BJ (cell line): ENCODE results near the gene ZNF559. TPM values are rescaled to one million over a fixed set of nuclear protein-coding genes. Genes with fewer than 3 reads are reported as not detected.

Experiments used
- CTCF ChIA-PET: fragments of 350-600 bp; formaldehyde crosslinking; extraction: SDS; loops from one replicate; lab custom pipeline; 2021; ENCODE audit warnings: antibody characterized with exemption, inconsistent platforms; lab: Yijun Ruan, JAX
- POLR2A ChIA-PET: fragments of 300-600 bp; sonication (Branson Sonifier 250); formaldehyde crosslinking; extraction: SDS; loops from one replicate; lab custom pipeline; 2021; ENCODE audit warnings: antibody characterized with exemption; lab: Charles Lee
- DNase-seq: peaks from one replicate; pipeline ENCODE4 v3.0.0-alpha.2; 2011; ENCODE audit warnings: low read depth
- H3K27me3 ChIP-seq: 2 replicates; pipeline ENCODE4 v1.6.0; 2011; ENCODE audit warnings: low read length; ENCODE audit not compliant: control insufficient read depth, insufficient read depth
- H3K36me3 ChIP-seq: 2 replicates; pipeline ENCODE4 v1.5.1; 2011; ENCODE audit warnings: low read length; ENCODE audit not compliant: control insufficient read depth, insufficient read depth
- H3K4me3 ChIP-seq: 2 replicates; pipeline ENCODE4 v1.5.1; 2011; ENCODE audit warnings: low read depth, mild to moderate bottlenecking, control low read depth, low read length
- polyA plus RNA-seq: library from polyadenylated mRNA; depleted of rRNA; stranded (reverse); fragments of >200 nt; gene quantifications from 2 replicates; pipeline ENCODE4 v1.2.3, GENCODE V29; 2011
- TF ChIP-seq, protein P1 (sequence below): IDR thresholded peaks from 2 replicates; pipeline ENCODE4 v1.5.1; 2011; ENCODE audit warnings: low read depth, mild to moderate bottlenecking, control low read depth, inconsistent platforms, low read length, moderate library complexity; ENCODE audit not compliant: insufficient read depth

Gene ZNF559
- polyA plus RNA-seq, 1 experiment, result 8.2 TPM

DNA sequence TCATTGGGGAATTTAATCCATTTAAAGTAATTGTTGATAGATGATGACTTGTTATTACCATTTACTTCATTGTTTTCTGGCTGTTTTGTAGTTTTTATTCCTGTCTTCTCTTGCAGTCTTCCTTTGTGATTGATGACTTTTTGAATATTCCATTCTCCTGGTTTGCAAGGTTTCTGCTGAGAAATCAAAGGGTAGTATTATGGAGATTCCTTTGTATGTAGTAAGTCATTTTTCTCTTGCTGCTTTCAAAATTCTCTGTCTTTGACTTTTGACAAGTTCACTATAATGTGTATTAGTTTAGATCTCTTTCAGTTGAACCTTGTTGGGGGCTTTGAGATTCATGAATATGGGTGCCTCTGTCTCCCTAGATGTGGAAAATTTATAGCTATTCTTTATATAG, 6.0 kb downstream of the ZNF559 start:
- no peaks in the 10 kb centered on the region for H3K27me3 ChIP-seq
- ChIA-PET CTCF (interaction anchor here (2.0 kb wide), 1 partner anchor 17 kb away, joined by 5 read pairs; no protein-coding TSS in a partner anchor), POLR2A (no interaction called here)
- TF ChIP-seq, protein P1, sequence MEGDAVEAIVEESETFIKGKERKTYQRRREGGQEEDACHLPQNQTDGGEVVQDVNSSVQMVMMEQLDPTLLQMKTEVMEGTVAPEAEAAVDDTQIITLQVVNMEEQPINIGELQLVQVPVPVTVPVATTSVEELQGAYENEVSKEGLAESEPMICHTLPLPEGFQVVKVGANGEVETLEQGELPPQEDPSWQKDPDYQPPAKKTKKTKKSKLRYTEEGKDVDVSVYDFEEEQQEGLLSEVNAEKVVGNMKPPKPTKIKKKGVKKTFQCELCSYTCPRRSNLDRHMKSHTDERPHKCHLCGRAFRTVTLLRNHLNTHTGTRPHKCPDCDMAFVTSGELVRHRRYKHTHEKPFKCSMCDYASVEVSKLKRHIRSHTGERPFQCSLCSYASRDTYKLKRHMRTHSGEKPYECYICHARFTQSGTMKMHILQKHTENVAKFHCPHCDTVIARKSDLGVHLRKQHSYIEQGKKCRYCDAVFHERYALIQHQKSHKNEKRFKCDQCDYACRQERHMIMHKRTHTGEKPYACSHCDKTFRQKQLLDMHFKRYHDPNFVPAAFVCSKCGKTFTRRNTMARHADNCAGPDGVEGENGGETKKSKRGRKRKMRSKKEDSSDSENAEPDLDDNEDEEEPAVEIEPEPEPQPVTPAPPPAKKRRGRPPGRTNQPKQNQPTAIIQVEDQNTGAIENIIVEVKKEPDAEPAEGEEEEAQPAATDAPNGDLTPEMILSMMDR, result no peak
- H3K36me3 ChIP-seq, result peaks cover 3% of the 10 kb centered on the region; the same call in 1 of the 2 replicates
- no peak for DNase-seq
- no peak overlapping the region for H3K4me3 ChIP-seq

DNA sequence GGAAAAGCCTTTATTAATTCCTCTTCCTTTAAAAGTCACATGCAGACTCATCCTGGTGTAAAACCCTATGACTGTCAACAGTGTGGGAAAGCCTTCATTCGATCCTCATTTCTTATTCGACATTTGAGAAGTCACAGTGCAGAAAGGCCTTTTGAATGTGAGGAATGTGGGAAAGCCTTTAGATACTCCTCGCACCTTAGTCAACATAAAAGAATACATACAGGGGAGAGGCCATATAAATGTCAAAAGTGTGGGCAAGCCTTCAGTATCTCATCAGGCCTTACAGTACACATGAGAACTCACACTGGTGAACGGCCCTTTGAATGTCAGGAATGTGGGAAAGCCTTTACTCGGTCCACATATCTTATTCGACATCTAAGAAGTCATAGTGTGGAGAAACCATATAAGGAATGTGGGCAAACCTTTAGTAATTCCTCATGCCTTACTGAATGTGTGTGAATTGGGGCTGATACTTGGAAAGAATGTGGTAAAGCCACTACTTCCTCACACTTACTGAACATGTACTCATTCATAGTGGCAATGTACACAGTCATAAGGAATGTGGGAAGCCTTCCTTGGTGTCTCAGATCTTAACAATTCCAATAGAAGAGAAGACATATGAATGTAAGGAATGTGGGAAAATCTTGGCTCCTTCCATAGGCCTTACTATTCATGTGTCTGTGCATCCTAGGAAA, 18.8 kb downstream of the ZNF559 start:
- Histone ChIP-seq H3K36me3 (no peaks in the 10 kb centered on the region; the same call in none of the 2 replicates), H3K27me3 (no peaks in the 10 kb centered on the region), H3K4me3 (no peak overlapping the region)
- ChIA-PET POLR2A (no interaction called here), CTCF (no interaction called here)
- DNase-seq, result no peak
- TF ChIP-seq, protein P1, result no peak

DNA sequence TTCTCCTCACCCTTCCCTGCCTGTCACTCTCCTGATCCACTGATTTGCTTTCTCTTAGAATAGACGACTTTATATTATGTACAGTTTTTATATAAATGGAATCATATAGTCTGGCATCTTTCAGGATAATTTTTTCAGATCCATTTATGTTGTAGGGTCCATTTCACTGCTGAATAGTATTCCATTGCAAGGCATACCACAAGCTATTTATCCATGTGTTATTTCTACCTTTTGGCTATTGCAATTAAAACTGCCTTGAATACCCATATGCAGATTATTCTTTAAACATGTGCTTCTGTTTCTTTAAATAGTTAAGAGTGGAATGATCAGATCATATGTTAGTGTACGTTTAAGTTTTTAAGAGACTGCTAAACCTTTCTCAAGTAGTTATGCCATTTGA, 21.0 kb downstream of the ZNF559 start:
- H3K36me3 ChIP-seq, result no peaks in the 10 kb centered on the region; the same call in none of the 2 replicates
- TF ChIP-seq, protein P1, result no peak
- H3K27me3 ChIP-seq, result no peaks in the 10 kb centered on the region
- DNase-seq, result no peak
- ChIA-PET POLR2A (no interaction called here), CTCF (no interaction called here)
- H3K4me3 ChIP-seq, result no peak overlapping the region

DNA sequence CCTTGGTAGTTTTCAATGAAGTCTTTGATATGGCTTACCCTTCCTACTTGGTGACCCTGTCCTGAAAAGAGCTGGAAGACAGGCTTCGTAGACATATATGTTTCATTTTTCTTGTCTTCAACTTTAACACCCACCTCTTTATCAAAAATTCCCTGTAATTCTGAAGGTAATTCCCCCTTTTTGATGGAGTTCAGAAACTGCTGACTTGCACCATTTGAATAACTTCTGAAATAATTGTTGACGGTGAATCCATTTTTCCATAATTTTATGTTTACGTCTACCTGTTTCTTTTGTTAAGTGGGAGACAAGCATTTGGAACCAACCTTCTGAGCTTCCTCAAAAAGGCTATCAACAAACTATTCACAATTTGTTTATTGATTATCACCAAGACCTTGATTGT, 24.3 kb downstream of the ZNF559 start:
- H3K4me3 ChIP-seq, result no peak overlapping the region
- TF ChIP-seq, protein P1, result no peak
- ChIA-PET POLR2A (no interaction called here), CTCF (no interaction called here)
- H3K27me3 ChIP-seq, result no peaks in the 10 kb centered on the region
- DNase-seq, result no peak
- H3K36me3 ChIP-seq, result no peaks in the 10 kb centered on the region; the same call in 1 of the 2 replicates

DNA sequence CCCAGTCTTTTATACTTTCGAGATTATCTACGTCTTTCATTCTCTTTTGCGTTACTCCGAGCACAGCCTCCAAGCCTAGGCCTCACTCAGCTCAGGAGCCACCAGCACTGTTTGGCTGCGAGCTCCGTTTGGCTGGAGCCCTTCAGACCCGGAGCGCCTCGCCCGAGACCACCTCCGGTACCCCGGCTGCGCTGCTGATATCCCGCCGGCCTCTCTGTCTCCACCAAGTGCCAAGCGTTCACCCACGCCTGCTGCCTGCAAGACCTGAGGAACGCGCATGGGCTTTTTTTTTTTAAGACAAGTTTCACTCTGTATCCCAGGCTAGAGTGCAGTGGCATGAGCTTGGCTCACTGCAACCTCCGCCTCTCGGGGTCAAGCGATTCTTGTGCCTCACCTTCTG, 24.7 kb downstream of the ZNF559 start:
- ChIA-PET POLR2A (no interaction called here), CTCF (no interaction called here)
- Histone ChIP-seq H3K27me3 (no peaks in the 10 kb centered on the region), H3K4me3 (no peak overlapping the region), H3K36me3 (no peaks in the 10 kb centered on the region)
- TF ChIP-seq, protein P1, result no peak
- no peak for DNase-seq
